ENCODE data around the gene TMEM135.

DNA sequence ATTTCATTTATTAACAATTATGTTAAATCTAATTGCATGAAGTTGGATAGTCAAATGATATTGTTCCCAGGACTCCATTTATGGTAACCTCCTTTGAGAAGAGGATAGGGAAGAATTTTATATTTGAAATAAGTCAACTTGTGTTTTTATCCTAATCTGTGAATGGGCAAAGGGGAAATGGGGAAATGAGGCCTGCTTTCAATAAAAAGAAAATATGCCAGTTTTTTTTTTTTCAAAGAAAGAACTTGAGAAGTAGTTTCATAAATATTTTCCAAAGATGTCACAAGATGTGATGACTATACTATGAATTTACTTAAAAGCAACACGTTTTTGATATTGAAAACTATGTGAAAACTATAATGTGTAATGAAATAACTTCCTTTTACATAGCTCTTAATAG lies 201.8 kb downstream of the TMEM135 start:
- TF ChIP-seq, protein P1, sequence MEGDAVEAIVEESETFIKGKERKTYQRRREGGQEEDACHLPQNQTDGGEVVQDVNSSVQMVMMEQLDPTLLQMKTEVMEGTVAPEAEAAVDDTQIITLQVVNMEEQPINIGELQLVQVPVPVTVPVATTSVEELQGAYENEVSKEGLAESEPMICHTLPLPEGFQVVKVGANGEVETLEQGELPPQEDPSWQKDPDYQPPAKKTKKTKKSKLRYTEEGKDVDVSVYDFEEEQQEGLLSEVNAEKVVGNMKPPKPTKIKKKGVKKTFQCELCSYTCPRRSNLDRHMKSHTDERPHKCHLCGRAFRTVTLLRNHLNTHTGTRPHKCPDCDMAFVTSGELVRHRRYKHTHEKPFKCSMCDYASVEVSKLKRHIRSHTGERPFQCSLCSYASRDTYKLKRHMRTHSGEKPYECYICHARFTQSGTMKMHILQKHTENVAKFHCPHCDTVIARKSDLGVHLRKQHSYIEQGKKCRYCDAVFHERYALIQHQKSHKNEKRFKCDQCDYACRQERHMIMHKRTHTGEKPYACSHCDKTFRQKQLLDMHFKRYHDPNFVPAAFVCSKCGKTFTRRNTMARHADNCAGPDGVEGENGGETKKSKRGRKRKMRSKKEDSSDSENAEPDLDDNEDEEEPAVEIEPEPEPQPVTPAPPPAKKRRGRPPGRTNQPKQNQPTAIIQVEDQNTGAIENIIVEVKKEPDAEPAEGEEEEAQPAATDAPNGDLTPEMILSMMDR (IDR thresholded peaks at IDR 0.05), result no peak
- TF ChIP-seq POLR2A (IDR thresholded peaks at IDR 0.05), result no peak

Measured in right lobe of liver (tissue), 4 donors.